Measurements from ENCODE around the gene LMTK3. TPM values are rescaled to one million over a fixed set of nuclear protein-coding genes. Genes with fewer than 3 reads are reported as not detected.

The LMTK3 gene
- total and polyA plus RNA-seq, 2 of the 4 experiments (the other 2 are of a cell fraction) = 0.18 to 0.87 TPM

GRCh38 chr19:48475369-48476068, 36.1 kb downstream of the LMTK3 start:
- Histone ChIP-seq H3K14ac (replicated peaks; ENCODE audit: low read depth, low read length) (no peak overlapping the region), H3K56ac (ENCODE audit: extremely low read depth, insufficient read depth, low read length) (no peak overlapping the region), H2BK5ac (ENCODE audit: low read depth, low read length, poor library complexity, severe bottlenecking) (no peak overlapping the region), H4K20me1 (ENCODE audit: insufficient read depth, low read length) (peaks cover 54% of the 10 kb centered on the region), H2AK5ac (ENCODE audit: low read depth, low read length) (no peak overlapping the region), H3K79me1 (ENCODE audit: low read depth in 1 of 2, low read length in 2 of 2) (peaks cover 18 to 62% of the 10 kb centered on the region in 2 experiments), H3K4me2 (ENCODE audit: low read depth, low read length) (no peak overlapping the region), H3K4me1 (ENCODE audit: control insufficient read depth, insufficient read depth, low read length) (peaks cover under 1% of the 10 kb centered on the region; the same call in 1 of the 2 replicates), H3K9ac (ENCODE audit: low read depth, low read length) (no peak overlapping the region), H4K8ac (ENCODE audit: low read depth in 2 of 2, low read length in 2 of 2) (no peak overlapping the region), H2BK15ac (ENCODE audit: low read depth, low read length) (no peak overlapping the region), H3K18ac (ENCODE audit: low read depth, low read length) (no peak overlapping the region), H3K27ac (ENCODE audit: insufficient read depth, low read length) (no peak overlapping the region), H2AK9ac (replicated peaks; ENCODE audit: low read depth, low read length, poor library complexity) (peak overlapping the region; percentile 39), H3K4me3 (ENCODE audit: insufficient read depth, low read depth, low read length) (no peak overlapping the region), H2BK120ac (ENCODE audit: low read depth, low read length) (no peak overlapping the region), H3K27me3 (ENCODE audit: control insufficient read depth, insufficient read depth, low read length) (no peaks in the 10 kb centered on the region), H3K9me3 (ENCODE audit: control insufficient read depth, insufficient read depth, low read length) (no peaks in the 10 kb centered on the region), H4K5ac (ENCODE audit: low read depth, low read length) (no peak overlapping the region), H2AFZ (replicated peaks; ENCODE audit: low read length, poor library complexity) (no peak overlapping the region), H3K9me1 (ENCODE audit: insufficient read depth, low read length) (peaks cover 14% of the 10 kb centered on the region), H3K23ac (ENCODE audit: low read depth, low read length) (no peak overlapping the region), H3K36me3 (ENCODE audit: control insufficient read depth, insufficient read depth, low read length) (peaks cover 82% of the 10 kb centered on the region), H3K4ac (ENCODE audit: low read depth, low read length) (no peak overlapping the region), H2BK20ac (ENCODE audit: low read depth, low read length) (no peak overlapping the region), H4K91ac (ENCODE audit: insufficient read depth, low read depth, low read length) (no peak overlapping the region)
- TF ChIP-seq MAFK (IDR thresholded peaks at IDR 0.05; ENCODE audit: low read depth, low read length) = no peak
- TF ChIP-seq USF2 (IDR thresholded peaks at IDR 0.05; ENCODE audit: low read depth, low read length) = no peak
- no peak for TF ChIP-seq CEBPB (IDR thresholded peaks at IDR 0.05; ENCODE audit: low read depth, low read length)
- TF ChIP-seq SMC3 (IDR thresholded peaks at IDR 0.05; ENCODE audit: low read depth, low read length) = no peak
- no peak for TF ChIP-seq BHLHE40 (IDR thresholded peaks at IDR 0.05; ENCODE audit: low read depth, low read length)
- no peak for TF ChIP-seq MAZ (IDR thresholded peaks at IDR 0.05; ENCODE audit: borderline replicate concordance, low read depth, low read length)
- TF ChIP-seq MXI1 (IDR thresholded peaks at IDR 0.05; ENCODE audit: borderline replicate concordance, low read depth, low read length) = no peak
- TF ChIP-seq FOS (IDR thresholded peaks at IDR 0.05; ENCODE audit: low read depth, low read length) = no peak
- no peak for TF ChIP-seq NFE2L2 (IDR thresholded peaks at IDR 0.05; ENCODE audit: low read depth, low read length)
- CTCF ChIA-PET = no interaction called here
- intact Hi-C loops (cut with micrococcal nuclease) (no loop called here), in situ Hi-C loops (cut with MboI; ENCODE audit: low sequenced_read_pairs) (no loop called here), dilution Hi-C loops (cut with HindIII; ENCODE audit: low sequenced_read_pairs, unreplicated experiment) (no loop called here)
- WGBS, 2 experiments (ENCODE audit: extremely low coverage in 2 of 2, insufficient read length in 1 of 2) = 100% methylated on average over 10 of the region's 17 CpGs; no CpG with 5 or more reads in 1 of the 2 experiments
- DNase-seq = no peak
- no TSS peak for BruUV-seq (replicated peaks)
- no peak for ATAC-seq (ENCODE audit: low read depth)
- POLR2A ChIA-PET (ENCODE audit: unreplicated experiment) = no interaction called here

All from IMR-90 (cell line).